GM18909 (cell line): ENCODE results near the gene SMIM7.

Experiments used
- ATAC-seq: cut with Tn5 transposase; IDR thresholded peaks from one replicate; pipeline ENCODE4 v1.9.1; 2021; ENCODE audit warnings: mild to moderate bottlenecking; ENCODE audit not compliant: unreplicated experiment, poor library complexity

Gene SMIM7

GRCh38 chr19:16599655-16600346 is 60.1 kb downstream of the SMIM7 start:
- no peak for ATAC-seq

GRCh38 chr19:16598848-16599247 is 61.1 kb downstream of the SMIM7 start:
- no peak for ATAC-seq

DNA sequence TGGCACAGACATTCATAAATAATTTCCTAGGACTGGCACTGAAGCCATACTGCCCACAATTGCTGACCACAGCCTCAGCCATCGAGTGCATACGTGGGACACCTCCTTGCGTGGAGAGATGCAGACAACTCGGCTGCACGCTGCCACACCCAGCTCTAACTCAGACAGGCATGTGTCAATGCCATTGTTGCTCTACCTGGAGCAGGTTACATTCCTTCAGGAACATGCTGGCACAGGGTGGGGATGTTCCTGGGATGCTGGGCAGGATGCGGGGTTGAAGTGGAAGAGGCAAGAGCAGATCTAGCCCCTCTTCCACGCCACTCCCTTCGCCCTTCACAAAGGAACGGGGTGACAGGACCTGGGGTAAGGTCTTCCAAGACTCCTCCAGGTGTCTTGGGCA is 63.5 kb downstream of the SMIM7 start:
- ATAC-seq, result no peak
